Stimulated activated naive CD8-positive, alpha-beta T cell treated with anti-CD3 and anti-CD28 coated beads, Interleukin-15, Interleukin-2, amounts not matched to agents 100 U/mL and 50 U/mL, for 24 hours (primary cell): Measurements from ENCODE around the gene TOPORS.
"Not testable (repeated sequence)": the region's sequence is repeated elsewhere in the genome, so short reads cannot be mapped to it uniquely, and the experiment has no call there.

ENCODE experiments used
- ATAC-seq: fragments of 150-1000 bp; cut with Tn5 transposase; one replicate; pipeline ENCODE4 v1.10.0; 2021
- DNase-seq: peaks from one replicate; pipeline ENCODE4 v3.0.0; 2021

Gene TOPORS

GRCh38 chr9:32565967-32566366 lies 13.6 kb upstream of the TOPORS start:
- DNase-seq: no peak
- no peak for ATAC-seq

GRCh38 chr9:32558408-32558934 lies 6.1 kb upstream of the TOPORS start:
- DNase-seq (no peak), ATAC-seq (no peak)

- DNase-seq: no peak
- no peak for ATAC-seq
These were observed 2.2 kb upstream of the TOPORS start for GRCh38 chr9:32554591-32554990.

- DNase-seq: no peak
- no peak for ATAC-seq
These were observed 1.7 kb upstream of the TOPORS start for GRCh38 chr9:32554107-32554506.

GRCh38 chr9:32551276-32552051 lies 922 bp downstream of the TOPORS start:
- DNase-seq: peak; percentile 53
- peak; percentile 45 for ATAC-seq

GRCh38 chr9:32550562-32551275 lies 1.7 kb downstream of the TOPORS start:
- DNase-seq: peak; percentile 95
- ATAC-seq: peak; percentile 74

- DNase-seq (no peak), ATAC-seq (no peak)
These were observed 2.2 kb downstream of the TOPORS start for GRCh38 chr9:32550150-32550561.

GRCh38 chr9:32548213-32548612 lies 4.2 kb downstream of the TOPORS start:
- ATAC-seq, DNase-seq: not testable (repeated sequence)

- DNase-seq: no peak
- ATAC-seq: no peak
These were observed 6.5 kb downstream of the TOPORS start for GRCh38 chr9:32545884-32546283.

- DNase-seq (no peak), ATAC-seq (no peak)
These were observed 9.3 kb downstream of the TOPORS start for GRCh38 chr9:32543047-32543446.

GRCh38 chr9:32533816-32534215 lies 18.6 kb downstream of the TOPORS start:
- no peak for ATAC-seq
- no peak for DNase-seq

- DNase-seq (no peak), ATAC-seq (no peak)
These were observed 19.1 kb downstream of the TOPORS start for GRCh38 chr9:32533336-32533735.

GRCh38 chr9:32526707-32527048 lies 25.7 kb downstream of the TOPORS start:
- DNase-seq: no peak
- no peak for ATAC-seq

GRCh38 chr9:32526041-32526706 lies 26.2 kb downstream of the TOPORS start, which contains the start of gene RIGI:
Gene RIGI, minus strand, starts transcription at chr9:32526196. Its CDS starts 30 bp downstream, at chr9:32526166.
- peak; percentile 78 for DNase-seq

GRCh38 chr9:32525709-32526030 lies 26.7 kb downstream of the TOPORS start:
- ATAC-seq: no peak
- DNase-seq: no peak

More at GRCh38 chr9:32526041-32526706, 26.2 kb downstream of the TOPORS start, which contains the start of gene RIGI:
- ATAC-seq: peak; percentile 83

- ATAC-seq: peak; percentile 53
- DNase-seq: peak; percentile 14
These were observed 27.3 kb downstream of the TOPORS start for GRCh38 chr9:32524892-32525708.

- ATAC-seq, DNase-seq: not testable (repeated sequence)
These were observed 27.9 kb downstream of the TOPORS start for GRCh38 chr9:32524558-32524891.

GRCh38 chr9:32523910-32524309 lies 28.5 kb downstream of the TOPORS start:
- ATAC-seq (no peak), DNase-seq (no peak)

- DNase-seq (no peak), ATAC-seq (no peak)
These were observed 34.1 kb downstream of the TOPORS start for GRCh38 chr9:32518276-32518675.

- no peak for ATAC-seq
These were observed 36.1 kb downstream of the TOPORS start for GRCh38 chr9:32516241-32516640.

GRCh38 chr9:32508728-32509127 lies 43.7 kb downstream of the TOPORS start:
- ATAC-seq (no peak), DNase-seq (no peak)

More at GRCh38 chr9:32516241-32516640, 36.1 kb downstream of the TOPORS start:
- DNase-seq: no peak

GRCh38 chr9:32503008-32503407 lies 49.4 kb downstream of the TOPORS start:
- ATAC-seq (no peak), DNase-seq (no peak)
